Measurements from ENCODE around the gene NDST1.

The NDST1 gene

GRCh38 chr5:150573867-150574817 is 66.2 kb downstream of the NDST1 start:
- DNase-seq, result no peak

- DNase-seq, result no peak
Observed at GRCh38 chr5:150574818-150575547, 67.1 kb downstream of the NDST1 start.

- no peak for DNase-seq
Observed at GRCh38 chr5:150575745-150576448, 68.0 kb downstream of the NDST1 start.

- no peak for DNase-seq
Observed at GRCh38 chr5:150576449-150576949, 68.6 kb downstream of the NDST1 start.

GRCh38 chr5:150577378-150578139 is 69.6 kb downstream of the NDST1 start:
- DNase-seq, result no peak

- DNase-seq, result no peak
Observed at GRCh38 chr5:150578781-150579461, 71.0 kb downstream of the NDST1 start.

- DNase-seq, result no peak
Observed at GRCh38 chr5:150579462-150580400, 71.8 kb downstream of the NDST1 start.

- no peak for DNase-seq
Observed at GRCh38 chr5:150580917-150581316, 73.0 kb downstream of the NDST1 start.

- DNase-seq, result no peak
Observed at GRCh38 chr5:150582241-150583109, 74.5 kb downstream of the NDST1 start.

- DNase-seq, result no peak
Observed at GRCh38 chr5:150583541-150584225, 75.8 kb downstream of the NDST1 start.

GRCh38 chr5:150584556-150585335 is 76.8 kb downstream of the NDST1 start:
- no peak for DNase-seq

GRCh38 chr5:150585781-150586341 is 77.9 kb downstream of the NDST1 start:
- DNase-seq, result no peak

GRCh38 chr5:150587016-150587415 is 79.1 kb downstream of the NDST1 start:
- DNase-seq, result no peak

- no peak for DNase-seq
Observed at GRCh38 chr5:150587856-150588595, 80.1 kb downstream of the NDST1 start.

GRCh38 chr5:150588596-150588890 is 80.6 kb downstream of the NDST1 start:
- no peak for DNase-seq

- no peak for DNase-seq
Observed at GRCh38 chr5:150589862-150590601, 82.1 kb downstream of the NDST1 start.
